Measurements from ENCODE around the gene CABCOCO1. TPM values are rescaled to one million over a fixed set of nuclear protein-coding genes. Genes with fewer than 3 reads are reported as not detected.

Gene CABCOCO1
- total and polyA plus RNA-seq, 11 donors: 0.19 to 1.5 (median 1.1) TPM; not detected in 8

GRCh38 chr10:61749291-61749690 is 86.6 kb downstream of the CABCOCO1 start:
- TF ChIP-seq POLR2A (IDR thresholded peaks at IDR 0.05): no peak
- TF ChIP-seq CTCF (IDR thresholded peaks at IDR 0.05): no peak
- Histone ChIP-seq H3K27me3 (no peaks in the 10 kb centered on the region), H3K4me1 (peaks cover 0 to 18% (median 0%) of the 10 kb centered on the region in 12 donors), H3K36me3 (no peaks in the 10 kb centered on the region), H3K4me3 (no peak overlapping the region), H3K27ac (no peak overlapping the region), H3K9me3 (peaks cover 0 to 5% (median 0%) of the 10 kb centered on the region in 12 donors)
- WGBS, 4 donors: 69 to 89% (median 79%) methylated on average over 3 of the region's 3 CpGs
- DNase-seq (no peak), ATAC-seq (no peak)
- intact Hi-C loops (cut with DNase I): no loop called here

GRCh38 chr10:61750943-61751471 is 88.3 kb downstream of the CABCOCO1 start:
- intact Hi-C loops (cut with DNase I): loop anchor here in 4 of 10 donors (5.0 to 10.0 kb wide), 5 partner anchors 84 to 496 kb away; no protein-coding TSS in a partner anchor
- H3K4me1 ChIP-seq: peaks cover 0 to 18% (median 0%) of the 10 kb centered on the region in 12 donors
- H3K27me3 ChIP-seq: no peaks in the 10 kb centered on the region
- no peaks in the 10 kb centered on the region for H3K36me3 ChIP-seq
- ATAC-seq (peak in 3 of 4 donors; percentile 81 to 85 (median 81)), DNase-seq (peak; percentile 43 to 65 (median 48))
- WGBS, 4 donors: 52 to 73% (median 69%) methylated on average over 6 of the region's 6 CpGs
- TF ChIP-seq POLR2A (IDR thresholded peaks at IDR 0.05) (no peak), CTCF (IDR thresholded peaks at IDR 0.05) (peak; percentile 41 to 73 (median 62))
- H3K4me3 ChIP-seq: no peak overlapping the region
- H3K27ac ChIP-seq: no peak overlapping the region
- H3K9me3 ChIP-seq: no peaks in the 10 kb centered on the region

GRCh38 chr10:61751599-61751998 is 88.9 kb downstream of the CABCOCO1 start:
- 72 to 84% (median 77%) methylated on average over 3 of the region's 3 CpGs for whole genome bisulfite sequencing, 4 donors
- Histone ChIP-seq H3K4me3 (no peak overlapping the region), H3K4me1 (peaks cover 0 to 18% (median 0%) of the 10 kb centered on the region in 12 donors), H3K9me3 (no peaks in the 10 kb centered on the region), H3K36me3 (no peaks in the 10 kb centered on the region), H3K27me3 (no peaks in the 10 kb centered on the region), H3K27ac (no peak overlapping the region)
- intact Hi-C loops (cut with DNase I): loop anchor here in 4 of 10 donors (5.0 to 10.0 kb wide), 5 partner anchors 83 to 496 kb away; no protein-coding TSS in a partner anchor
- ATAC-seq (no peak), DNase-seq (no peak)
- no peak for TF ChIP-seq CTCF (IDR thresholded peaks at IDR 0.05)
- TF ChIP-seq POLR2A (IDR thresholded peaks at IDR 0.05): no peak

- Histone ChIP-seq H3K27ac (no peak overlapping the region), H3K9me3 (no peaks in the 10 kb centered on the region), H3K4me1 (peaks cover 0 to 18% (median 0%) of the 10 kb centered on the region in 12 donors), H3K4me3 (no peak overlapping the region), H3K27me3 (no peaks in the 10 kb centered on the region), H3K36me3 (no peaks in the 10 kb centered on the region)
- intact Hi-C loops (cut with DNase I): loop anchor here in 4 of 10 donors (5.0 to 10.0 kb wide), 5 partner anchors 82 to 495 kb away; no protein-coding TSS in a partner anchor
- ATAC-seq (no peak), DNase-seq (no peak)
- no peak for TF ChIP-seq POLR2A (IDR thresholded peaks at IDR 0.05)
- no peak for TF ChIP-seq CTCF (IDR thresholded peaks at IDR 0.05)
- WGBS, 4 donors: 46 to 56% (median 49%) methylated on average over 6 of the region's 6 CpGs
Measured at GRCh38 chr10:61752111-61753011, 89.6 kb downstream of the CABCOCO1 start.

Data from heart left ventricle (tissue), 16 donors.